Omental fat pad (tissue), 4 donors: Measurements from ENCODE around the gene HIPK2. TPM values are rescaled to one million over a fixed set of nuclear protein-coding genes. Genes with fewer than 3 reads are reported as not detected.

ENCODE experiments used
- ATAC-seq: fragments of 150-250 bp; one replicate; pipeline ENCODE4 v1.9.1; 2016; ENCODE audit warnings: mild to moderate bottlenecking, moderate library complexity; ENCODE audit not compliant: low FRiP score
- DNase-seq: peaks from one replicate; pipeline ENCODE4 v3.0.0-alpha.2; 2019; ENCODE audit warnings: low spot score
- CTCF ChIP-seq, 3 donors: fragments of 450-650 bp; IDR thresholded peaks; one replicate each; pipeline ENCODE4 v1.5.1; 2016 to 2017; ENCODE audit warnings: antibody characterized with exemption in 3 of 3, mild to moderate bottlenecking in 3 of 3, moderate library complexity in 2 of 3
- total RNA-seq, 4 donors: library from RNA; depleted of rRNA; stranded (reverse); fragments of >200 nt; gene quantifications; one replicate each; pipeline ENCODE4 v1.1.0, GENCODE V29; 2016

The HIPK2 gene
- total RNA-seq, 4 donors from 2014 or later = 39.6 to 90.3 (median 70.0) TPM

- DNase-seq (no peak), ATAC-seq (no peak)
- TF ChIP-seq CTCF (IDR thresholded peaks at IDR 0.05) = no peak
These were observed 238.7 kb downstream of the HIPK2 start for GRCh38 chr7:139538881-139539635.

GRCh38 chr7:139536152-139536551, 241.6 kb downstream of the HIPK2 start:
- TF ChIP-seq CTCF (IDR thresholded peaks at IDR 0.05) = no peak
- no peak for DNase-seq
- ATAC-seq = no peak

GRCh38 chr7:139534966-139535651, 242.7 kb downstream of the HIPK2 start:
- no peak for ATAC-seq
- no peak for DNase-seq
- no peak for TF ChIP-seq CTCF (IDR thresholded peaks at IDR 0.05)

GRCh38 chr7:139534096-139534495, 243.7 kb downstream of the HIPK2 start:
- DNase-seq (no peak), ATAC-seq (no peak)
- no peak for TF ChIP-seq CTCF (IDR thresholded peaks at IDR 0.05)

- no peak for TF ChIP-seq CTCF (IDR thresholded peaks at IDR 0.05)
- ATAC-seq (no peak), DNase-seq (no peak)
These were observed 245.1 kb downstream of the HIPK2 start for GRCh38 chr7:139532636-139533155.

- ATAC-seq (no peak), DNase-seq (no peak)
- no peak for TF ChIP-seq CTCF (IDR thresholded peaks at IDR 0.05)
These were observed 246.7 kb downstream of the HIPK2 start for GRCh38 chr7:139531094-139531493.
